NB4 (cell line): ENCODE data around the gene FANCM.
"Not testable (repeated sequence)": the region's sequence is repeated elsewhere in the genome, so short reads cannot be mapped to it uniquely, and the experiment has no call there.

Experiments used
- DNase-seq: peaks from one replicate; pipeline ENCODE4 v3.0.0; 2010; ENCODE audit warnings: low read depth
- H3K4me3 ChIP-seq: one replicate; pipeline ENCODE4 v1.5.1; 2011; ENCODE audit warnings: mild to moderate bottlenecking, low read depth, low read length, moderate library complexity
- MYC ChIP-seq: IDR thresholded peaks from 2 replicates; pipeline ENCODE4 v1.6.1; 2011; ENCODE audit warnings: low read depth, low read length
- POLR2A ChIP-seq: IDR thresholded peaks from 2 replicates; pipeline ENCODE4 v1.6.1; 2011; ENCODE audit warnings: mild to moderate bottlenecking; ENCODE audit not compliant: insufficient read length; ENCODE audit errors: extremely low read depth
- TF ChIP-seq, protein P1 (sequence below): IDR thresholded peaks from 2 replicates; pipeline ENCODE4 v1.6.1; 2011; ENCODE audit warnings: low read depth, low read length
- TF ChIP-seq, protein P2 (sequence below): IDR thresholded peaks from one replicate; pipeline ENCODE4 v1.5.1; 2012; ENCODE audit warnings: low read depth, low read length

Gene FANCM

DNA sequence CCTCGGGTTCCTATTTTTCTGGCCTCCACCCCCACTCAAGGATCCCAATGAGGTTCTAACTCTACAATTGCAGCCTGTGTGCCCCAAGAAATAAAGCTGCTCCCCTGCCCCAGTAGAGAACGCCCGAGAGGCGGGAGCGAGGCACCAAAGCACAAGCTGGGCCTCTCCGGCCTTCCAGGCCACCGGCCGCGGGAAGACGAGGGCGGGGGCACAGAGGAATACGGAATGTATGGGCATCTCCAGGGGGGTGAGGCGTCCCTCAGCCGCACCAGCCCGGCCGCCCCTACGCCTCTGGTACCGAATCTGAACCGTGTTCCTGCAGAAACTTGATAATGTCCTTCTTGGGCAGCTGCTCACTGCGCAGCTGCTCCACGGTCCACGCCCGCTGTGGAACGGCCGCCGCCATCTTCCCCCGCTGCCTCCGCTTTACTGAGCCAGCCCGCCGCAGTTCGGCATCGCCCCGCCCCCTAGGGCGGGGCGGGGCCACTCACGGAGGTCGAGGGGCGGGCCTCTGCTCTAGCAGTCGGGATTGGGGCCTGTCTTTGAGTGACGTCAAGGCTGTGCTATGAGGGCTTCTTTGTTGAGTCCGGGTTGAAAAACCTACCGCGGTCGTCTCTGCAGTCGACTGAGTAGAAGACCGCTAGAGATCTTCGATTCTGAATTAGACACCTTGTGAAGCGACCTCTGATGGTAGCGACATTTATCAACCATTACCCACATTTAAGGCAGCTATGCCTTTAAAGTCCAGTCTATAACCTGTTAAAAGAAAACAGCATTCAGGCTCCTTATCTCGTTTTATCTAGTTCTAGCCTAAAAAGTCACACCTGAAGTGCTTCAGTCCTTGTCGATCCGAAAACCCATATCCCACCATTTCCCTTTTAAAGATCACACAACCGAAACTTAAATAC is 1.4 kb upstream of the FANCM start, which contains the start of gene FKBP3:
FKBP3 (minus strand) TSS at position 431 of the 908 bp plus-strand sequence; CDS start at position 406, 25 bp downstream.
- peak within 1 kb of the TSS; percentile 96 for H3K4me3 ChIP-seq
- TF ChIP-seq MYC (peak; percentile 41; the same call in 1 of the 2 replicates), POLR2A (peak; percentile 68)
- TF ChIP-seq, protein P1, sequence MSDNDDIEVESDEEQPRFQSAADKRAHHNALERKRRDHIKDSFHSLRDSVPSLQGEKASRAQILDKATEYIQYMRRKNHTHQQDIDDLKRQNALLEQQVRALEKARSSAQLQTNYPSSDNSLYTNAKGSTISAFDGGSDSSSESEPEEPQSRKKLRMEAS, result no peak; the same call in 1 of the 2 replicates
- TF ChIP-seq, protein P2, sequence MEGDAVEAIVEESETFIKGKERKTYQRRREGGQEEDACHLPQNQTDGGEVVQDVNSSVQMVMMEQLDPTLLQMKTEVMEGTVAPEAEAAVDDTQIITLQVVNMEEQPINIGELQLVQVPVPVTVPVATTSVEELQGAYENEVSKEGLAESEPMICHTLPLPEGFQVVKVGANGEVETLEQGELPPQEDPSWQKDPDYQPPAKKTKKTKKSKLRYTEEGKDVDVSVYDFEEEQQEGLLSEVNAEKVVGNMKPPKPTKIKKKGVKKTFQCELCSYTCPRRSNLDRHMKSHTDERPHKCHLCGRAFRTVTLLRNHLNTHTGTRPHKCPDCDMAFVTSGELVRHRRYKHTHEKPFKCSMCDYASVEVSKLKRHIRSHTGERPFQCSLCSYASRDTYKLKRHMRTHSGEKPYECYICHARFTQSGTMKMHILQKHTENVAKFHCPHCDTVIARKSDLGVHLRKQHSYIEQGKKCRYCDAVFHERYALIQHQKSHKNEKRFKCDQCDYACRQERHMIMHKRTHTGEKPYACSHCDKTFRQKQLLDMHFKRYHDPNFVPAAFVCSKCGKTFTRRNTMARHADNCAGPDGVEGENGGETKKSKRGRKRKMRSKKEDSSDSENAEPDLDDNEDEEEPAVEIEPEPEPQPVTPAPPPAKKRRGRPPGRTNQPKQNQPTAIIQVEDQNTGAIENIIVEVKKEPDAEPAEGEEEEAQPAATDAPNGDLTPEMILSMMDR, result peak; percentile 13
- peak; percentile 98 for DNase-seq

DNA sequence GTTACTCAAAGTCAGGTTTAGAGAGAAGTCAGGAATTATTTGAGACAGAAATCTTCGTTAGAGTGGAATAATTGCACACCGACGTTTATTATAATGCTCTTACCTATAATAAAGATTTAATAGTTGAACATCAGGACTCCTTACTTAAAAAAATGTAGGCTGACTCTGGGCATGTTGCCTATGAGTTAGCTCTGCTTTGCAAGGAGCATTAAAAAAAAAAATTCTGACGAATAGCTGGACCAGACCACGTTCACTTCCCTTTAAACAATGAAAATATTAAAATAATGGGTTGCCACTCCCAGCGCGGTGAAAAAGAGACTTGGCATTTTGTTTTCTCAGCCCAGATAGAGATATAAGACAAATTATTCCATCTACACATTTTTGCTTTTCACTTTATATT is 574 bp upstream of the FANCM start:
- TF ChIP-seq MYC, result 0 out of 2 replicates have a peak, but pooled peaks have one; percentile 13
- TF ChIP-seq, protein P1, result no peak
- TF ChIP-seq, protein P2, result no peak
- no peak for TF ChIP-seq POLR2A
- peak overlapping the region; percentile 96 for H3K4me3 ChIP-seq
- DNase-seq, result peak; percentile 18

DNA sequence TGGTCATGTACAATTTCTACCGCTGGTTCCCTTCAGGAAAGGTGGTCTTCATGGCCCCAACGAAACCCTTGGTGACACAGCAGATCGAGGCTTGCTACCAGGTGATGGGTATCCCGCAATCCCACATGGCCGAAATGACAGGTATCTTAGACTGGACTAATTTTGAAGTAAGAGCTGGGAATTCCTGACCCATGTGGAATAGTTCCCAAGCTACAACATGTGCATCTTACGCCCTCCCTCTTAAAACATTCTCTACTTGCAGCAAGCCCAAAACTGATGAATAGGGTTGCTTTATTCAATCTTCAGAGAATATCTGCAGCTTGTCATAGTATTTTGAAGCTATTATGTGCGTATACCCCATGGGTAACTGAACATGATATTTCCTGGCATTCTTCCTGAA is 669 bp downstream of the FANCM start:
- no peak for DNase-seq
- peak overlapping the region; percentile 96 for H3K4me3 ChIP-seq
- TF ChIP-seq, protein P2, result no peak
- TF ChIP-seq POLR2A (no peak), MYC (no peak)
- TF ChIP-seq, protein P1, result no peak

DNA sequence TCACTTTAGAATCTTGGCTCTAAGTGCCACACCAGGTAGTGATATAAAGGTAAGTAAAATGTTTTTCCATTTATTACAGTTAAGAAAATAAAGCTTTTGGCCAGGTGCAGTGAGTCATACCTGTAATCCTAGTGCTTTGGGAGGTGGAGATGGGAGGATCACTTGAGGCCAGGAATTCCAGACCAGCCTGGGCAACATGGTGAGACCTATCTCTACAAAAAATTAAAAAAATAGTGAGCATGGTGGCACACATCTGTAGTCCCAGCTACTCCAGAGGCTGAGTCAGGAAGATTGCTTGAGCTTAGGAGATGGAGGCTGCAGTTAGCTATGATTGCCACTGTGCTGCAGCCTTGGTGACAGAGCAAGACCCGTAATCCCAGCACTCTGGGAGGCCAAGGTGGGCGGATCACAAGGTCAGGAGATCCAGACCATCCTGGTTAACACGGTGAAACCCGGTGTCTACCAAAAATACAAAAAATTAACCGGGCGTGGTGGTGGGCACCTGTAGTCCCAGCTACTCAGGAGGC is 5.0 kb downstream of the FANCM start:
- no peak overlapping the region for H3K4me3 ChIP-seq
- DNase-seq, result no peak
- no peak for TF ChIP-seq MYC
- TF ChIP-seq, protein P2, result no peak
- no peak for TF ChIP-seq POLR2A
- TF ChIP-seq, protein P1, result no peak

DNA sequence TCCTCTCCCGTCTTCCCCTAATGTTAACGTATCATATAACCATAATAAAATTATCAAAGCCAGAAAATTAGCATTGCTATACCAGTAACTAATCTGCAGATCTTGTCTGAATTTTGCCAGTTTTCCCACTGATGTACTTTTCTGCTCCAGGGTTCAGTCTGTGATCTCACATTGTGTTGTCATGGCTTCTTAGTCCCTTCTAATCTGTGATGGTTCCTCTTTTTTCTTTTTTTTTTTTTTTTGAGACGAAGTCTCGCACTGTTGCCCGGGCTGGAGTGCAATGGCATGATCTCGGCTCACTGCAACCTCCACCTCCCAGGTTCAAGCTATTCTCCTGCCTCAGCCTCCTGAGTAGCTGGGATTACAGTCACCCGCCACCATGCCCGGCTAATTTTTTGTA is 6.4 kb downstream of the FANCM start:
- not testable (repeated sequence) for H3K4me3 ChIP-seq
- peak; percentile 14 for DNase-seq

DNA sequence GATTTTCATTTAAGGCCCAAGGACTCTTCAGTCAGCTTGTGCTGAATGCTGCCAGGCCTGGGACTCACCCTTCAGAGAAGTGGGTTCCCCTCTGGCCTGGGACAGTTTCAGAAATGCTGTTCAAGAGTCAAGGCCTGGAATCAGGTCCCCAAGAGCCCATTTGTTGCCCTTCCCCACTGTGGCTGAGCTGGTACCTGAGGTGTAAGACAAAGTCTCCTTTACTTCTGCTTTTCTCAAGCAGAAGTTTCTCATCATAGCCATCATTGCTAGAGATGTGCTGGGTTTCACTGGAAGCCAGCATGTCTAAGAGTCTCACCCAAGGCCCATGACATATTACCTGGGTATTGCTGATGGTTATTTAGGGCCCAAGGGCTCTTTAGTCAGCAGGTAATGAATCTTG is 8.9 kb downstream of the FANCM start:
- no peak overlapping the region for H3K4me3 ChIP-seq
- DNase-seq, result no peak
- TF ChIP-seq MYC (no peak), POLR2A (no peak)
- TF ChIP-seq, protein P1, result no peak
- TF ChIP-seq, protein P2, result no peak
